NCI-H146 treated with DMSO at 0.1 percent for 48 hours (cell line): Measurements from ENCODE around the gene UBTD1.
"Not testable (repeated sequence)": the region's sequence is repeated elsewhere in the genome, so short reads cannot be mapped to it uniquely, and the experiment has no call there.

Experiments used
- DNase-seq: peaks from one replicate; lab custom pipeline; 2025; ENCODE audit not compliant: unreplicated experiment; lab: John Stamatoyannopoulos, UW

The UBTD1 gene

GRCh38 chr10:97498841-97499560, at the start of gene UBTD1:
Gene UBTD1 (plus strand): TSS chr10:97498924. CDS start chr10:97499204, 280 bp downstream.
- peak; percentile 9 for DNase-seq

- DNase-seq = no peak
Measured at GRCh38 chr10:97450828-97451227, 47.9 kb upstream of the UBTD1 start.

GRCh38 chr10:97451605-97452004, 47.1 kb upstream of the UBTD1 start:
- no peak for DNase-seq

- no peak for DNase-seq
Measured at GRCh38 chr10:97452352-97452751, 46.4 kb upstream of the UBTD1 start.

GRCh38 chr10:97454330-97455036, 44.2 kb upstream of the UBTD1 start:
- DNase-seq = no peak

GRCh38 chr10:97456034-97456685, 42.6 kb upstream of the UBTD1 start:
- no peak for DNase-seq

GRCh38 chr10:97456686-97457065, 42.0 kb upstream of the UBTD1 start:
- no peak for DNase-seq

- no peak for DNase-seq
Measured at GRCh38 chr10:97459111-97459510, 39.6 kb upstream of the UBTD1 start.

GRCh38 chr10:97459933-97460332, 38.8 kb upstream of the UBTD1 start:
- no peak for DNase-seq

GRCh38 chr10:97462309-97462708, 36.4 kb upstream of the UBTD1 start:
- DNase-seq = no peak

- no peak for DNase-seq
Measured at GRCh38 chr10:97463363-97464132, 35.2 kb upstream of the UBTD1 start.

GRCh38 chr10:97464226-97464625, 34.5 kb upstream of the UBTD1 start:
- DNase-seq = no peak

- DNase-seq = no peak
Measured at GRCh38 chr10:97465982-97466381, 32.7 kb upstream of the UBTD1 start.

- no peak for DNase-seq
Measured at GRCh38 chr10:97466755-97467154, 32.0 kb upstream of the UBTD1 start.

GRCh38 chr10:97468162-97468561, 30.6 kb upstream of the UBTD1 start:
- DNase-seq = no peak

GRCh38 chr10:97468781-97469180, 29.9 kb upstream of the UBTD1 start:
- DNase-seq = not testable (repeated sequence)

GRCh38 chr10:97474918-97475317, 23.8 kb upstream of the UBTD1 start:
- DNase-seq = no peak

GRCh38 chr10:97475936-97476594, 22.7 kb upstream of the UBTD1 start:
- DNase-seq = no peak

GRCh38 chr10:97479410-97479809, 19.3 kb upstream of the UBTD1 start:
- DNase-seq = not testable (repeated sequence)

- DNase-seq = no peak
Measured at GRCh38 chr10:97479939-97480338, 18.8 kb upstream of the UBTD1 start.

GRCh38 chr10:97481071-97481470, 17.7 kb upstream of the UBTD1 start:
- no peak for DNase-seq
